Left ventricle myocardium inferior (tissue), 1 donor: ENCODE measurements around the gene CYFIP1. TPM values are rescaled to one million over a fixed set of nuclear protein-coding genes. Genes with fewer than 3 reads are reported as not detected.

Experiments used
- DNase-seq: peaks from one replicate; pipeline ENCODE4 v3.0.0-alpha.2; 2020
- H3K27ac ChIP-seq: fragments of 200-600 bp; replicated peaks from 2 replicates; pipeline ENCODE4 v1.8.0; 2021
- H3K27me3 ChIP-seq: fragments of 200-600 bp; 2 replicates; pipeline ENCODE4 v1.8.0; 2021; ENCODE audit warnings: low read depth
- H3K36me3 ChIP-seq: fragments of 200-600 bp; 2 replicates; pipeline ENCODE4 v1.8.0; 2021
- H3K4me1 ChIP-seq: fragments of 200-600 bp; 2 replicates; pipeline ENCODE4 v1.8.0; 2021
- H3K4me3 ChIP-seq: fragments of 200-600 bp; 2 replicates; pipeline ENCODE4 v1.8.0; 2021; ENCODE audit warnings: mild to moderate bottlenecking, moderate library complexity
- H3K9me3 ChIP-seq: fragments of 200-600 bp; replicated peaks from 2 replicates; pipeline ENCODE4 v1.8.0; 2021
- CTCF ChIP-seq: fragments of 200-600 bp; IDR thresholded peaks from 2 replicates; pipeline ENCODE4 v1.8.0; 2021; ENCODE audit warnings: antibody characterized with exemption, mild to moderate bottlenecking, borderline replicate concordance
- intact Hi-C: fragments of 100-400 bp; cut with micrococcal nuclease; formaldehyde crosslinking; loops from one replicate; pipeline ENCODE4 v1.11.0; 2022
- total RNA-seq: library from RNA; stranded (reverse); fragmentation: NEBNext Ultra II Directional; extraction: Animal tissue kit (Norgen Biotek cat#: 25700); gene quantifications from one replicate; pipeline ENCODE4 v1.2.1, GENCODE V29; 2021
- donor health status: DM: no; HTN: yes; CAD: no; lungs with severe emphysema.

Gene CYFIP1
- total RNA-seq, 1 donor from 2014 or later = 24.1 TPM

GRCh38 chr15:22951381-22952280, 28.5 kb downstream of the CYFIP1 start:
- Histone ChIP-seq H3K27me3 (no peaks in the 10 kb centered on the region), H3K4me1 (peaks cover 96% of the 10 kb centered on the region)

GRCh38 chr15:22951031-22951380, 29.2 kb downstream of the CYFIP1 start:
- peak overlapping the region; percentile 81 for H3K27ac ChIP-seq
- no peak for TF ChIP-seq CTCF
- DNase-seq = no peak
- H3K9me3 ChIP-seq = no peaks in the 10 kb centered on the region
- H3K4me1 ChIP-seq = peaks cover 90% of the 10 kb centered on the region
- H3K4me3 ChIP-seq = peak overlapping the region; percentile 42
- intact Hi-C loops = no loop called here
- peaks cover 7% of the 10 kb centered on the region for H3K36me3 ChIP-seq
- H3K27me3 ChIP-seq = no peaks in the 10 kb centered on the region

More at GRCh38 chr15:22951381-22952280, 28.5 kb downstream of the CYFIP1 start:
- Histone ChIP-seq H3K36me3 (peaks cover 1% of the 10 kb centered on the region), H3K9me3 (no peaks in the 10 kb centered on the region), H3K4me3 (no peak overlapping the region), H3K27ac (peak overlapping the region; percentile 81)
- TF ChIP-seq CTCF = no peak
- no peak for DNase-seq
- intact Hi-C loops = no loop called here

- intact Hi-C loops = no loop called here
- no peaks in the 10 kb centered on the region for H3K27me3 ChIP-seq
- H3K9me3 ChIP-seq = no peaks in the 10 kb centered on the region
- no peak for TF ChIP-seq CTCF
- H3K4me3 ChIP-seq = peak overlapping the region; percentile 42
- H3K4me1 ChIP-seq = peaks cover 84% of the 10 kb centered on the region
- no peak for DNase-seq
- peaks cover 10% of the 10 kb centered on the region for H3K36me3 ChIP-seq
- H3K27ac ChIP-seq = peak overlapping the region; percentile 81
These were observed 29.7 kb downstream of the CYFIP1 start for GRCh38 chr15:22950256-22950990.

GRCh38 chr15:22949074-22949547, 31.1 kb downstream of the CYFIP1 start:
- Histone ChIP-seq H3K4me1 (peaks cover 80% of the 10 kb centered on the region), H3K9me3 (no peaks in the 10 kb centered on the region), H3K4me3 (peak overlapping the region; percentile 52), H3K36me3 (peaks cover 21% of the 10 kb centered on the region), H3K27me3 (no peaks in the 10 kb centered on the region), H3K27ac (peak overlapping the region; percentile 81)
- intact Hi-C loops = no loop called here
- no peak for TF ChIP-seq CTCF
- DNase-seq = peak; percentile 83

- no peak for DNase-seq
- Histone ChIP-seq H3K27ac (peak overlapping the region; percentile 81), H3K36me3 (peaks cover 31% of the 10 kb centered on the region), H3K9me3 (no peaks in the 10 kb centered on the region), H3K4me3 (peak overlapping the region; percentile 52), H3K4me1 (peaks cover 74% of the 10 kb centered on the region), H3K27me3 (no peaks in the 10 kb centered on the region)
- intact Hi-C loops = no loop called here
- no peak for TF ChIP-seq CTCF
These were observed 32.1 kb downstream of the CYFIP1 start for GRCh38 chr15:22948056-22948455.
